ENCODE measurements around the gene AGK.
"Not testable (repeated sequence)": the region's sequence is repeated elsewhere in the genome, so short reads cannot be mapped to it uniquely, and the experiment has no call there.

The AGK gene

GRCh38 chr7:141557360-141557759 is 6.2 kb downstream of the AGK start:
- no peak for DNase-seq

- not testable (repeated sequence) for DNase-seq
These were observed 6.8 kb downstream of the AGK start for GRCh38 chr7:141557831-141558531.

GRCh38 chr7:141558544-141559183 is 7.5 kb downstream of the AGK start:
- no peak for DNase-seq

- no peak for DNase-seq
These were observed 8.8 kb downstream of the AGK start for GRCh38 chr7:141559961-141560360.

- no peak for DNase-seq
These were observed 10.8 kb downstream of the AGK start for GRCh38 chr7:141562036-141562435.

GRCh38 chr7:141562543-141562942 is 11.3 kb downstream of the AGK start:
- no peak for DNase-seq

- no peak for DNase-seq
These were observed 11.8 kb downstream of the AGK start for GRCh38 chr7:141562972-141563371.

- peak; percentile 49 for DNase-seq
These were observed 12.9 kb downstream of the AGK start for GRCh38 chr7:141563956-141564623.

- no peak for DNase-seq
These were observed 16.2 kb downstream of the AGK start for GRCh38 chr7:141567432-141567831.

- no peak for DNase-seq
These were observed 17.0 kb downstream of the AGK start for GRCh38 chr7:141568227-141568626.

- no peak for DNase-seq
These were observed 19.8 kb downstream of the AGK start for GRCh38 chr7:141571059-141571458.

- no peak for DNase-seq
These were observed 21.0 kb downstream of the AGK start for GRCh38 chr7:141572175-141572574.

- DNase-seq, result no peak
These were observed 22.3 kb downstream of the AGK start for GRCh38 chr7:141573511-141573910.

- DNase-seq, result no peak
These were observed 24.0 kb downstream of the AGK start for GRCh38 chr7:141575164-141575563.

- DNase-seq, result no peak
These were observed 24.6 kb downstream of the AGK start for GRCh38 chr7:141575654-141576448.

GRCh38 chr7:141577043-141577839 is 26.0 kb downstream of the AGK start:
- DNase-seq, result no peak

- DNase-seq, result not testable (repeated sequence)
These were observed 28.7 kb downstream of the AGK start for GRCh38 chr7:141579953-141580352.

GRCh38 chr7:141582063-141582462 is 30.9 kb downstream of the AGK start:
- not testable (repeated sequence) for DNase-seq

GRCh38 chr7:141584935-141585334 is 33.7 kb downstream of the AGK start:
- DNase-seq, result no peak

GRCh38 chr7:141585592-141586510 is 34.6 kb downstream of the AGK start:
- peak; percentile 22 for DNase-seq

GRCh38 chr7:141586878-141587277 is 35.7 kb downstream of the AGK start:
- DNase-seq, result no peak

Measured in activated naive CD4-positive, alpha-beta T cell treated with anti-CD3 and anti-CD28 coated beads, Interleukin-2, amount 50 U/mL, for 16 hours (primary cell).